Kidney epithelial cell (primary cell): ENCODE results near the gene GPATCH8. TPM values are rescaled to one million over a fixed set of nuclear protein-coding genes. Genes with fewer than 3 reads are reported as not detected.

Experiments used
- DNase-seq: peaks from one replicate; pipeline ENCODE4 v3.0.0-alpha.2; 2010; ENCODE audit warnings: low read depth
- H3K27me3 ChIP-seq: 2 replicates; pipeline ENCODE4 v1.6.0; 2011; ENCODE audit warnings: low read length; ENCODE audit not compliant: control insufficient read depth, insufficient read depth
- H3K36me3 ChIP-seq: 2 replicates; pipeline ENCODE4 v1.5.1; 2011; ENCODE audit warnings: low read length; ENCODE audit not compliant: control insufficient read depth, insufficient read depth
- H3K4me3 ChIP-seq: 2 replicates; pipeline ENCODE4 v1.5.1; 2011; ENCODE audit warnings: low read depth, mild to moderate bottlenecking, control low read depth, low read length
- total RNA-seq: library from RNA; depleted of rRNA; stranded (reverse); fragments of >200 nt; gene quantifications from 2 replicates; pipeline ENCODE4 v1.2.3, GENCODE V29; 2015
- TF ChIP-seq, protein P1 (sequence below): IDR thresholded peaks from 2 replicates; pipeline ENCODE4 v1.5.1; 2011; ENCODE audit warnings: mild to moderate bottlenecking, moderate library complexity, low read length, control low read depth, inconsistent platforms; ENCODE audit not compliant: insufficient read depth, poor library complexity, severe bottlenecking

The GPATCH8 gene
- total RNA-seq, 1 donor from 2014 or later = 34.9 TPM

DNA sequence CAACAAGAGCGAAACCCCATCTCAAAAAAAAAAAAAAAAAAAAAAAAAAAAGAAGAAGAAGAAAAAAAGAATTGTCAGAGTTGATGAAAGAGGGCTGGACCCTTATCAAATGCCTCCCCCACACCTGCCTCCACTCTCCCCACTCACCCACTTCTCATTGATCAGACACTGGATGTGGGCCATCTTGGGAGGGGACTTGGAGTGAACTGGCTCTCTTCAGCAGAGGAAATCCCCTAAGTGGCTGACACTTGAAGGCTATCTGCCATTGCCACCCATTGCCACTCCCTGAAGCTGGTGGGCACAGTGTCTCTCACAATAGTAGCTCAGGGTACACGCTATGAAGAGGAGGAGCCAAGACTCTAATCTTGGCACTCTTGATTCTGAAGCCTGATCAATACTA is 115.4 kb downstream of the GPATCH8 start:
- TF ChIP-seq, protein P1, sequence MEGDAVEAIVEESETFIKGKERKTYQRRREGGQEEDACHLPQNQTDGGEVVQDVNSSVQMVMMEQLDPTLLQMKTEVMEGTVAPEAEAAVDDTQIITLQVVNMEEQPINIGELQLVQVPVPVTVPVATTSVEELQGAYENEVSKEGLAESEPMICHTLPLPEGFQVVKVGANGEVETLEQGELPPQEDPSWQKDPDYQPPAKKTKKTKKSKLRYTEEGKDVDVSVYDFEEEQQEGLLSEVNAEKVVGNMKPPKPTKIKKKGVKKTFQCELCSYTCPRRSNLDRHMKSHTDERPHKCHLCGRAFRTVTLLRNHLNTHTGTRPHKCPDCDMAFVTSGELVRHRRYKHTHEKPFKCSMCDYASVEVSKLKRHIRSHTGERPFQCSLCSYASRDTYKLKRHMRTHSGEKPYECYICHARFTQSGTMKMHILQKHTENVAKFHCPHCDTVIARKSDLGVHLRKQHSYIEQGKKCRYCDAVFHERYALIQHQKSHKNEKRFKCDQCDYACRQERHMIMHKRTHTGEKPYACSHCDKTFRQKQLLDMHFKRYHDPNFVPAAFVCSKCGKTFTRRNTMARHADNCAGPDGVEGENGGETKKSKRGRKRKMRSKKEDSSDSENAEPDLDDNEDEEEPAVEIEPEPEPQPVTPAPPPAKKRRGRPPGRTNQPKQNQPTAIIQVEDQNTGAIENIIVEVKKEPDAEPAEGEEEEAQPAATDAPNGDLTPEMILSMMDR = no peak
- Histone ChIP-seq H3K27me3 (peaks cover 27% of the 10 kb centered on the region), H3K4me3 (no peak overlapping the region), H3K36me3 (no peaks in the 10 kb centered on the region)
- DNase-seq = no peak

DNA sequence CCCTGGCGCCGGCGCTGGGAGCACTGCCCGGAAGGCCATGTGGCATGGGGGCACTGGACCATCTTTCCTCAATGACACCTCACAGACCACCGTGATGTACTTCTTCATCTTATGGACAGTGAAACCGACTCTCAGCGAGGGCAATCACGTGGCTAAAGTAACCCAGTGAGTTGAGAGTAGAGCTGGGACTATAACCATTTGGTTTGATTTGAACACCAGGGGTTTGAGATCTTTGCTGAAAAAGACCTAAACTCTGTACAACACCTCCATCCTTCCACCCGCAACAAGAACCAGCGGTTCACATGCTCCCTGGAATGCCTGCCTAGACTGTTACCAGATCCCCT is 117.1 kb downstream of the GPATCH8 start:
- Histone ChIP-seq H3K4me3 (peak overlapping the region; percentile 47), H3K27me3 (peaks cover 30% of the 10 kb centered on the region), H3K36me3 (no peaks in the 10 kb centered on the region)
- no peak for DNase-seq
- TF ChIP-seq, protein P1 = no peak

DNA sequence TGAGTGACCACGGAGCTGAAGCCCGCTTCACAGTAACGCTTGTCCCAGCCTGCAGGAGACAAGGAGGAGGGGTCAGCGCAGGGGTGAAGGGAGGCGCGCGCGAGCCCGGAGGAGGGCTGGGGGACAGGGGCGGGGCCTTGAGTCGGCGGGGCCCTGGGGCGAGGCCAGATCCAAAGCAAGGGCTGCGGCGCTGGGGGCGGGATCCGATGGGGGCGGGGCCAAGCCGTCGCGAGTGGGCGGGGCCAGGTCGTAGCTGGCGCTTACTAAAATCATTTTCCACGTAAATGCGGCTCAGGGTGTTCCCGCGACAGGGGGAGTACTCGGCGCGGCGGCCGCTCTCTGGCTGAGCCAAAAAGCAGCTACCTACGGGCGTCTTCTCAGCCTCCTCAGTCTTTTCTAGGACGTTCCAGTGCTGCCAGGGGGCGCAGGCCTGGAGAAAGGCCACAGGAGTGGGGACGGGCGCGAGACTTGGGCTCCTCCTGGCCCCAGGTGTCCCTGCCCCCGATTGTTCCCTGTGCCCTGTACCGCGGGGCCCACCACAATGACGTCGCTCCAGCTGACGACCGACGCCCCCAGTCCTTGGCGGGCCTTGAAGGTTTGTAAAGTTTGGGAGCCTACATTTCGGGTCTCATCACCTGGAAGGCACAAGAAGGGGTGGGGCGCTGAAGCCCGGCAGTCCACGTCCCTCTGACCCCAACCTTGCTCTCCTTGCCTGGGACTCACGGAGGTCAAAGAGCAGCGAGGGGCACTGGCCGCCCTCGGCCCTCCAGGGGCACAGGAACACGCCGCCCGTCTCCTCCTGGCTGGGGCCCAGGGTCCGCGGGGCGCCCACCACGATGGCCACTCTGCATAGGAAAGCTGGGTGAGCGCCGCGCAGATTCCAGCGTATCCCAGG is 117.7 kb downstream of the GPATCH8 start:
- TF ChIP-seq, protein P1 = peak; percentile 35
- H3K4me3 ChIP-seq = peak overlapping the region; percentile 47
- DNase-seq = no peak

DNA sequence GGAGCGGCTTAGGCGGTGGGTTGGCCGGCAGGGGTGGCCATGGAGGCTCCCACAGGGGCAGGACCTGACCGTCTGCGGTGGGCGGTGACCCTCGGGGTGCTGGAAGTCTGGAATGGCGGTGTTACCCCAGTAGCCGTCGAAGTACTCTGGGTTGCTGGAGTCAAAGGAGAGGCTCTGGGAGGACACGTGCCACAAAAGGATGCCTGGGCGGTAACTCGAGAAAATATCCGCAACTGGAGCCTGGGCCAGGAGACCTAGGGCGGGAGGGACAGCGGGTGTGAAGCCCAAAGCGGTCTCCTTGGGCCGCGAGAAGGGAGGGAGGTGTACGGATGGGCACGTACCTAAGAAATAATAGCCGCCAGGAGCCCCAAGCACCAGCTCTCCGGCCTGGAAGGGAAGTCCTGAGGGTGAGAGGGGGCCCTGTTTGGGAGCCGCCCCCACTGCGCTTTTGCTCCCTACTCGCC is 118.4 kb downstream of the GPATCH8 start:
- no peak for DNase-seq
- peak overlapping the region; percentile 47 for H3K4me3 ChIP-seq
- TF ChIP-seq, protein P1 = no peak
- peaks cover 34% of the 10 kb centered on the region for H3K27me3 ChIP-seq
- no peaks in the 10 kb centered on the region for H3K36me3 ChIP-seq

More for the DNA sequence above, 117.7 kb downstream of the GPATCH8 start:
- peaks cover 32% of the 10 kb centered on the region for H3K27me3 ChIP-seq
- no peaks in the 10 kb centered on the region for H3K36me3 ChIP-seq

DNA sequence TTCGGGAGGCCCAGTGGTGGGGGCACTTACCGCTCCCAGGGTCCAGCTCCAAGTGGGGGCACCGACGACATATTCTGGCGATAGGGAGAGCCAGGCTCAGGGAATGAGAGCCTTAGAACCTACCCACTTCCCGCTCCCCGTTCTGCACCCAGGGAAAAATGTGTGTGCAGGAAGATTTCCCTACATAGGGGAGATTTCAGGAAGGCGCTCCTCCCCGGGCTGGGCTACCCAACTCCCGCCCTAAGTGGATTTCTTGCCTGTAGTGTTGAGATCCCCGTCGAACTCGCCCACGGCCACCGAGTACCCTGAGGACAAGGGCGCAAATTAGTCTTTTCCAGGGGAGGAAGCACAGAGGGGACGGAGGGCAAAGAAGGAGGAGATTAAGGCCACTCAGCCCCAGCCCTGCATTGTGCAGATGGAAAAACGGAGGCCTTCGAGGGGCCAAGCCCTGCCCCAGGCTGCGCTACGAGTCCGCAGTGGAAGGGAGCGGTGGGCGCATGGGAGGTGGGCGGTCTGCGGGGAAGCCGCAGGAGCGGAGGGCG is 118.9 kb downstream of the GPATCH8 start:
- TF ChIP-seq, protein P1 = no peak
- H3K27me3 ChIP-seq = peaks cover 34% of the 10 kb centered on the region
- no peak for DNase-seq
- no peaks in the 10 kb centered on the region for H3K36me3 ChIP-seq
- no peak overlapping the region for H3K4me3 ChIP-seq
